ENCODE results near the gene HMBS.

DNA sequence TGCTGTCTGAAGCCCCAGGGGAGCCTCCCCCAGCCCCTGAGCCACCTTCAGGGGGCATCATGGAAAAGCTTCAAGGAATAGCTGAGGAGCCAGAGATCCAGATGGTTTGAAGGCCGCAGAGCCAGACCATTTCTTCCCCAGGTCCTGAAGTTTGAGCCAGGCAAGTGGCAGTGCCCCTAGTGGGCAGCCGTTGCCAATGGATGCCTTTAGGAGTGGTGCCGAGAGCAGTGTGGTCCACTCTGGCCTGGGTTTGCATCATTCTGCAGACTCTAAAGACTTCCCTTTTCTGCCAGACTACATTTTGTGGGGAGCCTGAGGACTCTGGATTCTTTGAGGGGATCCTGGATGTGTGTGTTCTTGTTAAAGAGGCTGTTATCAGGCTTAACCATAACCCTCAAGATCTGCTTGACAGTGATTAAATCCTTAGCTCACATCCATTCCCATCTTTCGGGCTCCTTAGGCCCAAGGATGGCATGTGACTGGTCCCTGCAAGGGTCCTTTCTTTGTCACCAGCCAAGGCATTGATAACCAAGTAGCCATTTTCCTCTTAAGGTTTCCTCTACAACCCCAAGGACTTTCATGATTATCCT is 49.8 kb downstream of the HMBS start:
- TF ChIP-seq, protein P1, sequence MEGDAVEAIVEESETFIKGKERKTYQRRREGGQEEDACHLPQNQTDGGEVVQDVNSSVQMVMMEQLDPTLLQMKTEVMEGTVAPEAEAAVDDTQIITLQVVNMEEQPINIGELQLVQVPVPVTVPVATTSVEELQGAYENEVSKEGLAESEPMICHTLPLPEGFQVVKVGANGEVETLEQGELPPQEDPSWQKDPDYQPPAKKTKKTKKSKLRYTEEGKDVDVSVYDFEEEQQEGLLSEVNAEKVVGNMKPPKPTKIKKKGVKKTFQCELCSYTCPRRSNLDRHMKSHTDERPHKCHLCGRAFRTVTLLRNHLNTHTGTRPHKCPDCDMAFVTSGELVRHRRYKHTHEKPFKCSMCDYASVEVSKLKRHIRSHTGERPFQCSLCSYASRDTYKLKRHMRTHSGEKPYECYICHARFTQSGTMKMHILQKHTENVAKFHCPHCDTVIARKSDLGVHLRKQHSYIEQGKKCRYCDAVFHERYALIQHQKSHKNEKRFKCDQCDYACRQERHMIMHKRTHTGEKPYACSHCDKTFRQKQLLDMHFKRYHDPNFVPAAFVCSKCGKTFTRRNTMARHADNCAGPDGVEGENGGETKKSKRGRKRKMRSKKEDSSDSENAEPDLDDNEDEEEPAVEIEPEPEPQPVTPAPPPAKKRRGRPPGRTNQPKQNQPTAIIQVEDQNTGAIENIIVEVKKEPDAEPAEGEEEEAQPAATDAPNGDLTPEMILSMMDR (tag by site-specific recombination; IDR thresholded peaks at IDR 0.05): no peak
- TF ChIP-seq ZFP37 (tag by site-specific recombination; IDR thresholded peaks at IDR 0.05) (no peak), ZXDB (tag by site-specific recombination; IDR thresholded peaks at IDR 0.05) (no peak), ZBTB8A (tag by site-specific recombination; IDR thresholded peaks at IDR 0.05) (no peak), ZNF23 (tag by site-specific recombination; IDR thresholded peaks at IDR 0.05; ENCODE audit: borderline replicate concordance) (no peak), ZNF311 (tag by site-specific recombination; IDR thresholded peaks at IDR 0.05; ENCODE audit: borderline replicate concordance) (no peak), KLF16 (tag by site-specific recombination; IDR thresholded peaks at IDR 0.05) (no peak), YY1 (tag by site-specific recombination; IDR thresholded peaks at IDR 0.05) (no peak), HOXC10 (CRISPR knock-in tag; IDR thresholded peaks at IDR 0.05) (no peak), ZSCAN30 (tag by site-specific recombination; IDR thresholded peaks at IDR 0.05) (no peak)
- TF ChIP-seq, protein P2, sequence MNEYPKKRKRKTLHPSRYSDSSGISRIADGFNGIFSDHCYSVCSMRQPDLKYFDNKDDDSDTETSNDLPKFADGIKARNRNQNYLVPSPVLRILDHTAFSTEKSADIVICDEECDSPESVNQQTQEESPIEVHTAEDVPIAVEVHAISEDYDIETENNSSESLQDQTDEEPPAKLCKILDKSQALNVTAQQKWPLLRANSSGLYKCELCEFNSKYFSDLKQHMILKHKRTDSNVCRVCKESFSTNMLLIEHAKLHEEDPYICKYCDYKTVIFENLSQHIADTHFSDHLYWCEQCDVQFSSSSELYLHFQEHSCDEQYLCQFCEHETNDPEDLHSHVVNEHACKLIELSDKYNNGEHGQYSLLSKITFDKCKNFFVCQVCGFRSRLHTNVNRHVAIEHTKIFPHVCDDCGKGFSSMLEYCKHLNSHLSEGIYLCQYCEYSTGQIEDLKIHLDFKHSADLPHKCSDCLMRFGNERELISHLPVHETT (tag by site-specific recombination; IDR thresholded peaks at IDR 0.05): no peak
- TF ChIP-seq, protein P3, sequence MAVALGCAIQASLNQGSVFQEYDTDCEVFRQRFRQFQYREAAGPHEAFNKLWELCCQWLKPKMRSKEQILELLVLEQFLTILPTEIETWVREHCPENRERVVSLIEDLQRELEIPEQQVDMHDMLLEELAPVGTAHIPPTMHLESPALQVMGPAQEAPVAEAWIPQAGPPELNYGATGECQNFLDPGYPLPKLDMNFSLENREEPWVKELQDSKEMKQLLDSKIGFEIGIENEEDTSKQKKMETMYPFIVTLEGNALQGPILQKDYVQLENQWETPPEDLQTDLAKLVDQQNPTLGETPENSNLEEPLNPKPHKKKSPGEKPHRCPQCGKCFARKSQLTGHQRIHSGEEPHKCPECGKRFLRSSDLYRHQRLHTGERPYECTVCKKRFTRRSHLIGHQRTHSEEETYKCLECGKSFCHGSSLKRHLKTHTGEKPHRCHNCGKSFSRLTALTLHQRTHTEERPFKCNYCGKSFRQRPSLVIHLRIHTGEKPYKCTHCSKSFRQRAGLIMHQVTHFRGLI (tag by site-specific recombination; IDR thresholded peaks at IDR 0.05): no peak
- TF ChIP-seq, protein P4, sequence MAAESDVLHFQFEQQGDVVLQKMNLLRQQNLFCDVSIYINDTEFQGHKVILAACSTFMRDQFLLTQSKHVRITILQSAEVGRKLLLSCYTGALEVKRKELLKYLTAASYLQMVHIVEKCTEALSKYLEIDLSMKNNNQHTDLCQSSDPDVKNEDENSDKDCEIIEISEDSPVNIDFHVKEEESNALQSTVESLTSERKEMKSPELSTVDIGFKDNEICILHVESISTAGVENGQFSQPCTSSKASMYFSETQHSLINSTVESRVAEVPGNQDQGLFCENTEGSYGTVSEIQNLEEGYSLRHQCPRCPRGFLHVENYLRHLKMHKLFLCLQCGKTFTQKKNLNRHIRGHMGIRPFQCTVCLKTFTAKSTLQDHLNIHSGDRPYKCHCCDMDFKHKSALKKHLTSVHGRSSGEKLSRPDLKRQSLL (tag by site-specific recombination; IDR thresholded peaks at IDR 0.05): no peak

All from HEK293 (cell line).